H54 (cell line): Measurements from ENCODE around the gene TSC2.
"Not testable (repeated sequence)": the region's sequence is repeated elsewhere in the genome, so short reads cannot be mapped to it uniquely, and the experiment has no call there.

ENCODE experiments used
- DNase-seq: peaks from one replicate; pipeline ENCODE4 v3.0.0; 2011; ENCODE audit warnings: low spot score, mixed read lengths; ENCODE audit not compliant: insufficient read length
- FAIRE-seq: peaks from 3 replicates; lab custom pipeline; 2011; peaks lifted over from hg19 to GRCh38; lab: Jason Lieb, UNC
- POLR2A ChIP-seq: IDR thresholded peaks from 2 replicates; pipeline ENCODE4 v1.6.1; 2011; ENCODE audit warnings: low read depth, mild to moderate bottlenecking, low read length

Gene TSC2

DNA sequence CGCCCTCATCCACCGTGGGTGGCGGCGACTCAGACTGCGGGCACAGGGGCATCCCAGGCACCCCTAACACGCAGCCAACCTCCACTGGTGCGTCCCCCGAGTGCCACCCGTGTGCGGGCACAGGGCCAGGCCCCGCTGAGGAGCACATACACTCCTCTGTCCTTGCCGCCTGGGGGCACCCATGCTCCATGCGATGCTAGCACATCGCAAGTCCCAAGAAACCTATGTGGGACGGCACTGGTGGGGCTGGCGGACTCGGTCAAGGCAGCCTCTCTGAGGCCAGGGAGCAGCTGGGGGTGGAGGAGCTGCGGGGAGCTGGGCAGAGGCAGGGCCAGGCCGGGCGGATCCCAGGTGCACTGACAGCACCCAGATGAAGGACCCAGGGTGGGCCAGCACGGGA, 42.1 kb upstream of the TSC2 start:
- TF ChIP-seq POLR2A = no peak
- FAIRE-seq (no peak), DNase-seq (no peak)

DNA sequence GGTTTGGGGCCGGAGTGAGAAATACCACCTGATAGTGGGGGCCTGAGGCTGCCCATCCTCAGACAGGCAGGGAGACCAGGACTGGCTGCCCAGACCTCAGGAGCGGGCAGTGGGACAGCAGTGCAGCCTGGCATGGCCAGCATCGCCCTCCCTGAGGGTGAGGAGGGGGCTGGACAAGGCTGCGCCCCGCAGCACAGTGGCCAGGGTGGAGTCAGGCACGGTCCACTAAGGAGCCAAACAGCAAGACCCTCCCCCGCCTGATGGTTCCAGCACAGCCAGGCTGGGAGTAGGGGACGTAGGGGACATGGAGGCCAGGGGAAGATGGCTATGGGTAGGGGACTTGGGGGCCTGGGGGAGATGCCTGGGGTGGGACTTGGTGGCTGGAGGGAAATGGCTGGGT, 41.5 kb upstream of the TSC2 start:
- FAIRE-seq (no peak), DNase-seq (no peak)
- no peak for TF ChIP-seq POLR2A

DNA sequence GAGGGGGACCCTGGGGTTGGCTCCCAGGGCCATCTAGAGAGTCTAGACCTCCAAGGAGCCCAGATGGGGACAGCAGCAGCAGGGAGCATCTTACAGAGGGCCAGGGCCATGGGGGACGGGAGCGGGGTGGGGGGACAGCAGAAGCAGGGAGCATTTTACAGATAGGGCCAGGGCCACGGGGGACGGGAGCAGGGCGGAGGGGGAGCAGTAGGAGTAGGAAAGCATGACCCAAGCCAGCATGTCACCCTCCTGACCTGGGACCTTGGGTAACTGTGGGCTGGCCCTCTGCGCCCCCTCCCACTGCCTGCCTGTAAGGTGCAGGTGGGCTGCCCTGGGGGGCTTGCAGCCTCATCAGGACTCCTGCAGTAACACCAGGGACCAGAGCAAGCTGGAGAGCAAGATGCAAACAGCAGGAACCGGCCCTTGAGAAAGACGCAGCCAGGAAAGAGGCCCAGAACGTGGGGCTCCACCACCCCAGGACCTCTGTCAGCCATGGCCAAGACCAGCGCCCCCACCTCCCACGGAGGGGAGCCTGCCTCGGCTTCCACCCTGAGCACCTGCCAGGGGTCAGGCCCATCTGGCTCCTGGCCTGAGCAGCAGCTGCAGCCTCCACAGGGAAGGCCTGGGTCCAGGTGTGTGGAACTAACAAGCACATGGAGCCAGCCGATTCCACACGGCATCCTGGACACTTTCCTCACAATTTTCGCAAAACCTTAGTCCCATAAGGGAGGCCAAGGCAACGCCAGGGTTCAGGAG, 40.5 kb upstream of the TSC2 start:
- TF ChIP-seq POLR2A = no peak
- FAIRE-seq (no peak), DNase-seq (no peak)

DNA sequence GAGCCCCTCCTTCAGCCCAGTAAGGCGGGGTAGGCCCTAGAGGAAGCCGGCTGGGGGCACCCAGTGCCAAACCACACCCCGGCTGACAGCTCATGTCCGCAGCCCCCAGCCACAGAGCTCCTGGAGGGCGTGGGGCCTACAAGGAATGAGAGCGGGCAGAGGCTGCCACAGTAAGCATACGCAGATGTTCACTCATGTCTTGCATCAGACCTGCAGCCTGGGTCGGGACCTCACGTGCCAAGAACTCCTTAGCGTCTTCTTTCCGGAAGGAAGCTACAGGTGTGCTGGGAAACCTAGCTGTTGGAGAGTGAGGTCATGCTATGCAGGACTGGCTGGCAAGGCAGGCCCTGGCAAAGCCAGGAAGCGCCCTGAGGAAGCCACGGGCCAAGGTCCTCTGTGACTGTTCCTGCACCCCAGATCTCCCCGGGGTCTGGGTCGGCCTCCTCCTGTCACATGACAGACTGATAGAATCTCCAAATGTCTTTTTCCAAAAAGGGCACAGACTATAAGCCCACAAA, 39.7 kb upstream of the TSC2 start:
- TF ChIP-seq POLR2A = no peak
- DNase-seq = no peak
- no peak for FAIRE-seq

DNA sequence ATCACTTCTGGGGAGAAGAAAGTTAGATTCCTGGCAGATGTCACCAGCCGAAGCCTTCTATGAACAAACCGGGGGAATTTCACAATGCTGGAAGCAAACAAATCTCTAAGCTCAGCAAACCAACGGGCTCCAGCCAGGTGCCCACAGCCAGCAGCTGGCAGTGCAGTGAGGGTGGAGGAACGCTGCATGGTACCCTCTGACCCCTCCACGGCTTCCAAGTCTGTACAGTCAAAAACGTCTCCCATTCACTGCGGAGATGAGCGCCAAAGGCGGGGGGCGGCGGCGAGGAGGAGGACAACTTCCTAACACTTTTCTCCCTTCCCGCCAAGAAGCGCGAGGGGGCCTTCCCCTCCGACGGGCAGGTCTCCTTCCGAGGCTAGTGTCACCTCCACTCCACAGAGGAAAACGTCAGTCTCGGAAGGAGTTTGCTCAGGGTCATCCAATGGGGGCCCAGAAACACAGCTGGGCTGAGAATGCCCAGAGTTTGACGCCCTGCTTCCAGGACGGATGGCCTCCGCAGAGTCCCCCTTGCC, 39.1 kb upstream of the TSC2 start:
- no peak for FAIRE-seq
- no peak for DNase-seq
- no peak for TF ChIP-seq POLR2A

DNA sequence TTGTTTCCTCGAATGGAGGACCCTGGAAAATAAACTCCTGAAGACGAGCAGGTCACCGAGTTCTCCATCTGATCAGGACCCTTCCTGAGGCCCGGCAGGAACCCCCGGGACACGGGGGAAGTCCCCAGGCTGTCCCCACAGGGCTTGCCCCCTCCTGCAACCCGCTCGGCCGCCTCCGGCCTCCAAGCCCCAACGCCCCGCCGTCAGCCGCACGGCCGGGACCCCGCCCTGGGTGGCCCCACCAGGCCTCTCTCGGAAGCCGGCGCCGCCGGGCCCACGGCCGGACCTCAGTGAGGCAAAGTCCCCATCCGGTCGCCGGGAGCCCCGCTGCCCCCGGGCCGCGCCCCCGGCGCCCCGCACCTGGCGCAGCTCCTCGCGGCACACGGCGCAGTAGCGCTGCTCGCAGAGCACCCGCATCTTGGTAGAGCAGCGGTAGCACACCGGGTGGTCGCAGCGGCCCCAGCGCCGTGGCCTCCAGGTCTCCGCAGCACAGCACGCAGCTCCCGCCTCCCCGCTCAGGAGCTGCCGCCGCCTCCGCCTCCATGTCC, 38.5 kb upstream of the TSC2 start:
- DNase-seq (no peak), FAIRE-seq (no peak)
- TF ChIP-seq POLR2A = no peak

DNA sequence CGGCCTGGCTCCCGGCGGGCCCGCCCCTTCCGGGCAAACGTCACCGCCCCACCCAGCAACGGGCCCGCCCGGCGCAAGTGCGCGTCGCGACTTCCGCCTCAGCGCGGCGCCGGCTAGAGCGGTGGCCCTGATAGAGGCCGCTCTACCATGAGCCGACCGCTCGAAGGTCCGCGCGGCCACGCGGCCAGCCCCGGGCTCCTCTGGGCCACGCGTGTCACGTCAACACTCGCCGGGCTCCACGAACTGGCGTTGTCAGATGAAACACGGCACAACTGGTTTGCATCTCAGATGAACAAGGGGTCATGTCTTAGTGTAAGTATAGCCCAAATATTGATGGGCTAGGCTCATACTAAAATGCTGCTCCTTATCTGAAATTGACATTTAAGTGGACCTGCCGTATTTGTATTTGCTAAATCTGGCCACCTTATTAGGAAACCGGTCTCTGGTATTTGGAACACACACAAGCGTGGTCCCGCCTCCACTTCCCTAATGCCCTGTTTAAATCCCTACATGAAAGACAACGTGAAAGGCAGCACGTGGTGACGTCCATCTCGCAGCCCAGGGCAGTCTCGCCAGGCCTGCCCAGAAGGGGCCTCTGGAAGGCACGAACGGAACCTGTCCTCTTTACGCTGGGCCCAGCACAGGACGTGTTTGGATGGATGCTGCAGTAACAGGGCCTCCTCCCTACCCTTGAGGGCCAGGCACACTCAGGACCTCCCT, 37.8 kb upstream of the TSC2 start, which contains the start of gene ZNF598:
Gene ZNF598, minus strand, starts transcription at position 31 of the 720 bp plus-strand sequence.
- no peak for FAIRE-seq
- DNase-seq = peak; percentile 89
- peak; percentile 83 for TF ChIP-seq POLR2A

DNA sequence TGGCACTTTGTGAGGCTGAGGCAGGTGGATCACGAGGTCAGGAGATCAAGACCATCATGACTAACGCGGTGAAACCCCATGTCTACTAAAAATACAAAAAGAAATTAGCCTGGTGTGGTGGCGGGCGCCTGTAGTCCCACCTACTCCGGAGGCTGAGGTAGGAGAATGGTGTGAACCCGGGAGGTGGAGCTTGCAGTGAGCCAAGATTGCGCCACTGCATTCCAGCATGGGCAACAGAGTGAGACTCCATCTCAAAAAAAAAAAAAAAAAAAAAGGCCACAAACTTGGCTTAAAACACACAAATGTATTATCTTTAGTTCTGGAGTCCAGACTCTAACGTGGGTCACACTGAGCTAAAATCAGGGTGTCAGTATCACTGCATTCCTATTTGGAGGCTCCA, 36.1 kb upstream of the TSC2 start:
- not testable (repeated sequence) for DNase-seq, FAIRE-seq

DNA sequence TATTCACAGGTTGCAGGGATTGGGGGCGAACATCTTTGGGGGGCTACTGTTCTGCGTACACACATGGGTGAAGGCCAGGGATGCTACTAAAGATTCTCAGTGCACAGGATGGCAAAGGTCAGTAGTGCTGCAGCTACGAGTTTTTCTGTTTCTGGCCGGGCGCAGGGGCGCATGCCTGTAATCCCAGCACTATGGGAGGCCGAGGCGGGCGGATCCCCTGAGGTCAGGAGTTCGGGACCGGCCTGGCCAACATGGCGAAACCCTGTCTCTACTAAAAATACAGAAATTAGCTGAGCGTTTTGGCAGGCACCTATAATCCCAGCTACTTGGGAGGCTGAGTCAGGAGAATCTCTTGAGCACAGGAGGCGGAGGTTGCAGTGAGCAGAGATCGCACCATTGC, 34.3 kb upstream of the TSC2 start:
- DNase-seq = no peak
- no peak for TF ChIP-seq POLR2A
- no peak for FAIRE-seq

DNA sequence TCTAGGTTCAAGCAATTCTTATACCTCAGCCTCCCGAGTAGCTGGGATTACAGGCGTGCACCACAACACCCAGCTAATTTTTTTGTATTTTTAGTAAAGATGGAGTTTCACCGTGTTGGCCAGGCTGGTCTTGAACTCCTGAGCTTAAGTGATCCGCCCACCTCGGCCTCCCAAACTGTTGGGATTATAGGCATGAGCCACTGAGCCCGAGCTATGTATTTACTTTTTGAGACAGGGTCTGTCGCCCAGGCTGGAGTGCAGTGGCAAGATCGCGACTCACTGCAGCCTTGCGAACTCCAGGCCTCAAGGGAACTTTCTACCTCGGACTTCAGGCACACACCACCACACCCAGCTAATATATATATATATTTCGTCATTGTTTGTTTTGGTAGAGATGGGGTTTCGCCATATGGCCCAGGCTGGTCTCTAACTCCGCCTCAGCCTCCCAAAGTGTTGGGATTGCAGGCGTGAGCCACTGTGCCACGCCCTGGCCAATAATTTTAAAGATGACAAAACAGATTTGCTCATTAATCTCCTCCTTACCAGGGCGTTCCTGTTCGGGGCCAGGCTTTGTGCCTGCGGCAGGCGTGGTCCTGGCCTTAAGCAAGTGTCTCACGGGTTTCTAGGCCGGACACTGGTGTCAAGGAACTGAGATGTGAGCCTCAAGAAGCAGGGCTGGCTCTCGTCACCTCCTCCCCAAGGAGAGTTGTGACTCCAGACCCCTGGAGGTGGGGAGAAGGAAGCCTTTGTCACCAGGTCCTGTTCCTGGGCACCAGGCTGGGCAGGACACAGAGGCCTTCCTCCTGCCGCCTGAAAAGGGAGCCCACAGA, 32.5 kb upstream of the TSC2 start:
- DNase-seq (peak; percentile 69), FAIRE-seq (peak; percentile 79)
- TF ChIP-seq POLR2A = no peak

DNA sequence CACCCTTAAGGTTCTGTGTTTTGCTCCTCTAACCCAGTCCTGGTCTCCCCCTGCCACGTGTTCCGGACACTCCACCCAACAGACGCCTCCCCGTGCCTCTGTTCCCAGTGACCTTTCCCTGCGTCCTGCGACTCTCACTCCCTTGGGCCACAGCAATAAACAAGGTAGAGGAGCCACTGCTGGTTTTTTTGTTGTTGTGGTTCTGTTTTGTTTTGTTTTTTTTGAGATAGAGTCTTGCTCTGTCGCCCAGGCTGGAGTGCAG, 31.9 kb upstream of the TSC2 start:
- no peak for TF ChIP-seq POLR2A
- no peak for DNase-seq
- no peak for FAIRE-seq

DNA sequence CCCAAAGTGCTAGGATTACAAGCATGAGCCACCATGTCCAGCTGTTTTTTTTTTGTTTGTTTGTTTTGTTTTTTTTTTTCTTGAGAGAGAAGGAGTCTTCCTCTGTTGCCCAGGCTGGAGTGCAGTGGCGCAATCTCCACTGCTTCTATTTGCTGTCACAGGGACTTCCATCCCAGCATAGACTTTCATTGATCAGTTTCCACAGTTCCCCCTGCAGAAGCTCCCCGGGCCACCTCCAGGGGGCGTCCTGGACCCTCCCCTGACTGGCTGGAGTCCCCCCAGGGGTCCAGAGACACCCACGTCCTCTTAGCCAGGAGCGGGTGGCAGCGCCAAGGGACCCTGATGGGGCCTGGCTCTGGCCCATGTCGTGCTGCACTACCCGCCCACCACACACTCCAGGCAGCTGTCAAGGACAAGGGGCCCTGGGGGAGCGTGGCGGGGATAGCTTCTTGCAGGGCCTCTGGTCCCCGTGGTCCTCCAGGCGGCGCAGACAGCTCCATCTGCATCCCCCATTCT, 31.3 kb upstream of the TSC2 start:
- no peak for DNase-seq
- FAIRE-seq = no peak
- TF ChIP-seq POLR2A = no peak

DNA sequence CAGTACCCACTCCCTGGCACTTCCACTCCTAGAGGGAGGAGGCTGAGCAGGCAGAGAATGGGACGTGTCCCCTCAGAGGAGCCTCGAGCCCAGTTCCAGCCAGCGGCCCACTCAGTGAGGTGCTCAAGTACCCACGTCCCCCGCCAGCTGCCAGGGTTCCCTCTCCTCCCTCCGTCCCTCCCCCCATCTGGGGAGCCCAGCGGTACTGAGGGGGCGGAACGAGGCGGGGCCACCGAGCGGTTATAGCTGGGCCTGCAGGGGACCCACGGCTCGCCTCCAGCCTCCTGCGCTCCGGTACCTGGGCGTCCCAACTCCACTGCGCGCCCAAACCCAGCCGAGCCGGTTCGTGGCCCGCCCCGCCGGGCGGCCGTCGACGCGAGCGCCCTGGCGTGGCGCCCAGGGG, 28.3 kb upstream of the TSC2 start, which contains the start of gene NPW:
Gene NPW, plus strand, starts transcription at position 268 of the 403 bp plus-strand sequence.
- FAIRE-seq = no peak

More for the DNA sequence above, 28.3 kb upstream of the TSC2 start, which contains the start of gene NPW:
- TF ChIP-seq POLR2A = no peak
- no peak for DNase-seq
